ENCODE data around the gene FAM185A.
"Not testable (repeated sequence)": the region's sequence is repeated elsewhere in the genome, so short reads cannot be mapped to it uniquely, and the experiment has no call there.

FAM185A gene

DNA sequence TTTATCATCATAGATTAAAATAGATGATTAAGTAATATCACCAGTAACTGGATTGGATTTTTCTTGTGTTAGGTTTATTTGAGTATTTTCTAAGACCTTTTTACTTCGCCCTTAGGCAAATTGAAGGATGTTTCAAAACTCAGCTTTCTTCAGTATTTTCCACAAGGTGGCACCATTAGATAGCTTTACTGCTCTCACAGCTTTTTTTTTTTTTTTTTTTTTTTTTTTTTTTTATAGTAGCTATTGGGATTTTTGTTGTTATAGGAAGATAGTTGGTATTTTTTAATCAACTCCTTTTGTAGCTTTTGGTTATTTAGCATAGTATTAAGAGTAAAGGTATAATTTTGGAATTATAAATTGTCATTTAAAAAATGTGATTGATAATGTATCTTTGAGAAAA lies 9.4 kb downstream of the FAM185A start:
- not testable (repeated sequence) for H3K4me3 ChIP-seq (ENCODE audit: low read depth, low read length); H3K79me1 ChIP-seq (ENCODE audit: low read length); H3K4ac ChIP-seq (ENCODE audit: low read depth, low read length); H3K27ac ChIP-seq (ENCODE audit: low read depth, low read length); H3K27me3 ChIP-seq (ENCODE audit: insufficient read depth, low read length); H2BK120ac ChIP-seq (ENCODE audit: insufficient read depth, low read length, poor library complexity); H3K4me1 ChIP-seq (ENCODE audit: control insufficient read depth in 1 of 2, insufficient read depth in 2 of 2, low read length in 2 of 2); H3K18ac ChIP-seq (ENCODE audit: low read length); H3K4me2 ChIP-seq (ENCODE audit: low read length); H2BK12ac ChIP-seq (ENCODE audit: low read length); H2AFZ ChIP-seq (ENCODE audit: insufficient read depth, low read length, poor library complexity); H3K23ac ChIP-seq (ENCODE audit: low read length); H3K36me3 ChIP-seq (ENCODE audit: control insufficient read depth in 1 of 2, insufficient read depth in 2 of 2, low read length in 2 of 2); H3K9me3 ChIP-seq (ENCODE audit: insufficient read depth, low read depth, low read length); H2AK5ac ChIP-seq (ENCODE audit: low read length); H3K9ac ChIP-seq (ENCODE audit: low read length); H4K8ac ChIP-seq (ENCODE audit: low read depth, low read length); H4K12ac ChIP-seq (ENCODE audit: low read depth, low read length); H4K91ac ChIP-seq (ENCODE audit: low read depth, low read length); H3K14ac ChIP-seq (ENCODE audit: low read length); H3K79me2 ChIP-seq (ENCODE audit: control insufficient read depth, insufficient read depth, low read length, poor library complexity); H2BK5ac ChIP-seq (ENCODE audit: low read depth, low read length, poor library complexity)
- peak in 1 of 2 donors; percentile 24 for DNase-seq
- WGBS (ENCODE audit: extremely low coverage, insufficient coverage, insufficient read length) = no CpG with 5 or more reads among the region's 1 CpG

DNA sequence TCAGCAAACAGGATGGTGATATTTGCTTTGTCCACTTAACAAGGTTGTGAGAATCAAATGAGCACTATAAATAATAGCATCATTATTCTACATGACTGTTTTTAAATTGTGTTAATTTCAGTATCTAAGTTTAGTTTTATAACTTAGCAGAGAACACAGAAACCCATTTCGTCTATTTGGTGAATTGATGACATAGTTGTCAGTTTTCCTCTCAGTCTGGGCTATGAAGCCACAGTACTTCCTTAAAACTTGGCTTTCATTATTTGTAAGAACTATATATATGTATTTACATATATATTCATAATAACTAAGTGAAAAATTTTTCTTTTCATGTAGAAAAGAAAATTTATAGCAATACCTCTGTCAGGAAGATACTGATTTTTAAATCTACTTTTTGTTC lies 11.1 kb downstream of the FAM185A start:
- H3K79me1 ChIP-seq (ENCODE audit: low read length); DNase-seq; H3K27ac ChIP-seq (ENCODE audit: low read depth, low read length); H2AFZ ChIP-seq (ENCODE audit: insufficient read depth, low read length, poor library complexity); H3K23ac ChIP-seq (ENCODE audit: low read length); H3K27me3 ChIP-seq (ENCODE audit: insufficient read depth, low read length); H3K4me3 ChIP-seq (ENCODE audit: low read depth, low read length); H2BK12ac ChIP-seq (ENCODE audit: low read length); H3K36me3 ChIP-seq (ENCODE audit: control insufficient read depth in 1 of 2, insufficient read depth in 2 of 2, low read length in 2 of 2); H2BK5ac ChIP-seq (ENCODE audit: low read depth, low read length, poor library complexity); H4K12ac ChIP-seq (ENCODE audit: low read depth, low read length); H4K8ac ChIP-seq (ENCODE audit: low read depth, low read length); H3K4me2 ChIP-seq (ENCODE audit: low read length); H3K9me3 ChIP-seq (ENCODE audit: insufficient read depth, low read depth, low read length); H2AK5ac ChIP-seq (ENCODE audit: low read length); H3K14ac ChIP-seq (ENCODE audit: low read length); H3K9ac ChIP-seq (ENCODE audit: low read length); H4K91ac ChIP-seq (ENCODE audit: low read depth, low read length); H3K79me2 ChIP-seq (ENCODE audit: control insufficient read depth, insufficient read depth, low read length, poor library complexity); H2BK120ac ChIP-seq (ENCODE audit: insufficient read depth, low read length, poor library complexity); H3K4me1 ChIP-seq (ENCODE audit: control insufficient read depth in 1 of 2, insufficient read depth in 2 of 2, low read length in 2 of 2); H3K4ac ChIP-seq (ENCODE audit: low read depth, low read length); H3K18ac ChIP-seq (ENCODE audit: low read length): not testable (repeated sequence)
- no CpG with 5 or more reads among the region's 1 CpG for WGBS (ENCODE audit: extremely low coverage, insufficient coverage, insufficient read length)

DNA sequence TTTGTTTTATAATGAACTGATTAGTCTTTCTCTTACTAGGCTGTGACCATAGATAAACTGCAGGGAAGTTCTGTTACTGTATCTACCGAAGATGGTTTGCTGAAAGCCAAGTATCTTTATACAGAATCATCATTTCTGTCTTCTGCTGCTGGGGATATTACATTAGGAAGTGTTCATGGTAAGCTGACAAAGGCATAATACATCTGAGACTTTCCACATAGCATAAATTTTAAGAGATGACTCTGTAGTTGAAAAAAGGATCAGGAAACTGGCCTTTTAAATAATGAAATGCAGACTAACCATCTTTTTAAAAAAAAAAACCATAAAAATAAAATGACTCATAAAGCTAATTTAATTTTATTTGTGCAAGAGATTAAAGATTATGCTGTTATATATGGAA lies 12.4 kb downstream of the FAM185A start:
- not testable (repeated sequence) for H3K9ac ChIP-seq (ENCODE audit: low read length); H3K9me3 ChIP-seq (ENCODE audit: insufficient read depth, low read depth, low read length); H2AFZ ChIP-seq (ENCODE audit: insufficient read depth, low read length, poor library complexity); H3K27ac ChIP-seq (ENCODE audit: low read depth, low read length); H3K27me3 ChIP-seq (ENCODE audit: insufficient read depth, low read length); H3K36me3 ChIP-seq (ENCODE audit: control insufficient read depth in 1 of 2, insufficient read depth in 2 of 2, low read length in 2 of 2); H3K4ac ChIP-seq (ENCODE audit: low read depth, low read length); H3K18ac ChIP-seq (ENCODE audit: low read length); H3K79me2 ChIP-seq (ENCODE audit: control insufficient read depth, insufficient read depth, low read length, poor library complexity); H3K14ac ChIP-seq (ENCODE audit: low read length); H2BK12ac ChIP-seq (ENCODE audit: low read length); H2BK120ac ChIP-seq (ENCODE audit: insufficient read depth, low read length, poor library complexity); H3K4me3 ChIP-seq (ENCODE audit: low read depth, low read length); H3K79me1 ChIP-seq (ENCODE audit: low read length); H4K91ac ChIP-seq (ENCODE audit: low read depth, low read length); H4K12ac ChIP-seq (ENCODE audit: low read depth, low read length); H2BK5ac ChIP-seq (ENCODE audit: low read depth, low read length, poor library complexity); H3K23ac ChIP-seq (ENCODE audit: low read length); H3K4me2 ChIP-seq (ENCODE audit: low read length); H2AK5ac ChIP-seq (ENCODE audit: low read length); H3K4me1 ChIP-seq (ENCODE audit: control insufficient read depth in 1 of 2, insufficient read depth in 2 of 2, low read length in 2 of 2); DNase-seq; H4K8ac ChIP-seq (ENCODE audit: low read depth, low read length)
- no CpG with 5 or more reads among the region's 1 CpG for WGBS (ENCODE audit: extremely low coverage, insufficient coverage, insufficient read length)

DNA sequence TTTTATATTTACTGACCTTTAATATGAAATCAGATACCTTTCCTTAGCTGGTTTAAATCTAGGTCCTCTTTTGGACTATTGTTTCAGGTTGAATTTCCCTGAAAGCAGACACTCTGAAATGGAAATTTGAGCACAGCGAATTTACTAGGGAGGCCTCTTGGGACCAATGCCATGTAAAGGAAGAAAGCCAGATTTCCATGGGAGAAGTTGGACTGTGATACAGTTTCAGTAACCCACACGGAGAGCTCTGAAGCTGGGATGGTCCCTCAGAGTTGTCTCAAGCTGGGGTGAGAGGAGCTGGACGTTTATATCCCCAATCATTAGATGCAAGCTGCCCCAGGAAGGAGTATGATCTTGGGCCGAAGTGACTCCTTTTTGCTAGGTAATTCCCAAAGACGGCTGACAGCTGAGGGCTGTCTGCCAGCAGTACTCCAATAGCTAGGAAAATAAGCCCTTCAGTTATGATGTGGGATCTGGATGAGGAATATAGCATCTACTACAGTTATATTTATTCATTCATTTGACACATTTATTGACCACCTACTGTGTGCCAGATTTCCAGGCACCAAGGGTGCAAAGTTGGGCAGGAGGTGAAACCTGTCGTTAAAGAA lies 14.6 kb downstream of the FAM185A start:
- not testable (repeated sequence) for H2AFZ ChIP-seq (ENCODE audit: insufficient read depth, low read length, poor library complexity); H3K36me3 ChIP-seq (ENCODE audit: control insufficient read depth in 1 of 2, insufficient read depth in 2 of 2, low read length in 2 of 2); H4K91ac ChIP-seq (ENCODE audit: low read depth, low read length); H2BK120ac ChIP-seq (ENCODE audit: insufficient read depth, low read length, poor library complexity); H3K4ac ChIP-seq (ENCODE audit: low read depth, low read length); H3K27ac ChIP-seq (ENCODE audit: low read depth, low read length); H3K9me3 ChIP-seq (ENCODE audit: insufficient read depth, low read depth, low read length); H3K9ac ChIP-seq (ENCODE audit: low read length); H4K12ac ChIP-seq (ENCODE audit: low read depth, low read length); H3K27me3 ChIP-seq (ENCODE audit: insufficient read depth, low read length); H3K18ac ChIP-seq (ENCODE audit: low read length); H3K4me3 ChIP-seq (ENCODE audit: low read depth, low read length); DNase-seq; H2BK12ac ChIP-seq (ENCODE audit: low read length); H3K79me2 ChIP-seq (ENCODE audit: control insufficient read depth, insufficient read depth, low read length, poor library complexity); H3K23ac ChIP-seq (ENCODE audit: low read length); H3K79me1 ChIP-seq (ENCODE audit: low read length); H2BK5ac ChIP-seq (ENCODE audit: low read depth, low read length, poor library complexity); H3K14ac ChIP-seq (ENCODE audit: low read length); H3K4me1 ChIP-seq (ENCODE audit: control insufficient read depth in 1 of 2, insufficient read depth in 2 of 2, low read length in 2 of 2); H3K4me2 ChIP-seq (ENCODE audit: low read length); H2AK5ac ChIP-seq (ENCODE audit: low read length); H4K8ac ChIP-seq (ENCODE audit: low read depth, low read length)
- WGBS (ENCODE audit: extremely low coverage, insufficient coverage, insufficient read length) = no CpG with 5 or more reads among the region's 6 CpGs

Measured in trophoblast cell (in vitro differentiated cells and primary cell).